Nephron progenitor cell (in vitro differentiated cells): Measurements from ENCODE around the gene KLK2.

Experiments
- DNase-seq: peaks from one replicate; pipeline ENCODE4 v3.0.0; 2021
- H3K27ac Mint-ChIP-seq: 2 replicates; pipeline ENCODE4 v1.8.0; 2021; ENCODE audit warnings: mild to moderate bottlenecking, moderate library complexity, mixed read lengths
- H3K27me3 Mint-ChIP-seq: 2 replicates; pipeline ENCODE4 v1.8.0; 2021; ENCODE audit warnings: mild to moderate bottlenecking, low read depth, mixed read lengths; ENCODE audit not compliant: poor library complexity
- H3K36me3 Mint-ChIP-seq: 2 replicates; pipeline ENCODE4 v1.8.0; 2021; ENCODE audit warnings: low read depth, mixed read lengths
- H3K4me1 Mint-ChIP-seq: 2 replicates; pipeline ENCODE4 v1.8.0; 2021; ENCODE audit warnings: mixed read lengths
- H3K4me3 Mint-ChIP-seq: 2 replicates; pipeline ENCODE4 v1.8.0; 2021; ENCODE audit warnings: mild to moderate bottlenecking, moderate library complexity, mixed read lengths
- H3K9me3 Mint-ChIP-seq: 2 replicates; pipeline ENCODE4 v1.8.0; 2021; ENCODE audit warnings: mild to moderate bottlenecking, moderate library complexity, mixed read lengths
- CTCF ChIP-seq: fragments of 200-600 bp; sonication (generic); IDR thresholded peaks from 2 replicates; pipeline ENCODE4 v1.5.0; 2021; ENCODE audit warnings: antibody characterized with exemption

KLK2 gene

GRCh38 chr19:50924586-50924985, 51.3 kb downstream of the KLK2 start:
- Mint-ChIP-seq H3K4me1 (peaks cover 8% of the 10 kb centered on the region), H3K4me3 (no peak overlapping the region), H3K27me3 (peaks cover 79% of the 10 kb centered on the region), H3K36me3 (no peaks in the 10 kb centered on the region), H3K9me3 (no peaks in the 10 kb centered on the region), H3K27ac (no peak overlapping the region)
- TF ChIP-seq CTCF = no peak
- no peak for DNase-seq

- DNase-seq = no peak
- TF ChIP-seq CTCF = no peak
- no peaks in the 10 kb centered on the region for H3K9me3 Mint-ChIP-seq
Measured at GRCh38 chr19:50925734-50926133, 52.5 kb downstream of the KLK2 start.

DNA sequence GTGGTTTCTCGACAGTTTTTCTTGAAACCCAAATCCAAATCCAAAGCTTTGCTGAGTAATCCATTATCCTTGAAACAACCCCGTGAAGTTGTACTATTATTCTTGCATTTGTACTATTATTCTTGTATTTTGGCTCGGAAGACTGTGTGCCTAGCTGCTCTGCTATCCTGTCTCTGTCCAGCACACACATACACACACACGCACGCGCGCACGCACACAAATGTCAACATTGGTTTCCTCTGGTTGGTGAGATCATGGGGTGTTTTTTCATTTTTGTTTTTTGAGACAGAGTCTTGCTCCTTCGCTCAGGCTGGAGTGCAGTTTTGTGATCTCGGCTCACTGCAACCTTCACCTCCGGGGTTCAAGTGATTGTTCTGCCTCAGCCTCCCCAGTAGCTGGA, 52.9 kb downstream of the KLK2 start:
- Mint-ChIP-seq H3K27me3 (peaks cover 77% of the 10 kb centered on the region), H3K4me3 (no peak overlapping the region), H3K4me1 (peaks cover 9% of the 10 kb centered on the region), H3K36me3 (no peaks in the 10 kb centered on the region), H3K27ac (no peak overlapping the region), H3K9me3 (no peaks in the 10 kb centered on the region)
- no peak for DNase-seq
- no peak for TF ChIP-seq CTCF

More at GRCh38 chr19:50925734-50926133, 52.5 kb downstream of the KLK2 start:
- Mint-ChIP-seq H3K4me3 (no peak overlapping the region), H3K27ac (no peak overlapping the region), H3K27me3 (peaks cover 78% of the 10 kb centered on the region), H3K4me1 (peaks cover 8% of the 10 kb centered on the region), H3K36me3 (no peaks in the 10 kb centered on the region)

DNA sequence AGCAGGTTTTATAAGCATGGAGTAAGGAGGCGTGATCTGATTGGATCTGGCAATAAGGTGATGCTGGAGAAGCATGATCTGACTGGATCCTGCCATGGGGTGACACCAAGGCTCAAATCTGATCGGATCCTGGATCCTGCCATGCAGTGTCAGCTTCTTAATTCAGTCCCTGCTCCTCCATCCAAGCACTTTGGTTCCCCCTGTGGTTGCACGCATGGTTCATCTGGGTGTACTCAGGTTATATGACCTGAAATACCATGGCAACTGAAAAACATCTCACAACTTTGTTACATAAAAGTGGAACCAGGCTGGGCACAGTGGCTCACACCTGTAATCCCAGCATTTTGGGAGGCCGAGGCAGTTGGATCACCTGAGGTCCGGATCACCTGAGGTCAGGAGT, 55.6 kb downstream of the KLK2 start:
- no peak for DNase-seq
- peaks cover 68% of the 10 kb centered on the region for H3K27me3 Mint-ChIP-seq

More for the DNA sequence above, 55.6 kb downstream of the KLK2 start:
- Mint-ChIP-seq H3K36me3 (no peaks in the 10 kb centered on the region), H3K27ac (no peak overlapping the region), H3K4me1 (peaks cover 10% of the 10 kb centered on the region), H3K4me3 (no peak overlapping the region), H3K9me3 (no peaks in the 10 kb centered on the region)
- TF ChIP-seq CTCF = no peak
